ENCODE measurements around the gene FREM1.

The FREM1 gene

GRCh38 chr9:14813336-14814248 lies 96.6 kb downstream of the FREM1 start:
- DNase-seq (ENCODE audit: low read depth in 2 of 2): no peak

DNA sequence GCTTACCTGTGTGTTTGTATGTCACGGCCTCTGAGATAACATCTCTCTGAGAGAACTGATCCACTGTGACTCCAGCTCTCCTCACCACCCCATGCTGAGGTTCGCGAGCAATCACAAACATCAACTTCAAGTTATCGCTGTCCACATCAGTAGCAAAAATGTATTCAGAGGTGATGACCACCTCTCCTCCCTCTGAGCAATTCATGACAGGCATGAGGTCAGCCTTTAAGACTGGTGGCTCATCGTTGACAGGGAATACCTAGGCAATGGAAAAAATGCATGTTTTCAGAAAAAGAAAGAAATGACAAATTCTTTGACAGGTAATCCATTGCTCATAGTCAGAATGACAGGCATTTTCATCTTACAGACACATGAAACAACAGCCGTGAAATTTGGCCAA lies 97.4 kb downstream of the FREM1 start:
- DNase-seq (ENCODE audit: low read depth in 2 of 2): no peak

DNA sequence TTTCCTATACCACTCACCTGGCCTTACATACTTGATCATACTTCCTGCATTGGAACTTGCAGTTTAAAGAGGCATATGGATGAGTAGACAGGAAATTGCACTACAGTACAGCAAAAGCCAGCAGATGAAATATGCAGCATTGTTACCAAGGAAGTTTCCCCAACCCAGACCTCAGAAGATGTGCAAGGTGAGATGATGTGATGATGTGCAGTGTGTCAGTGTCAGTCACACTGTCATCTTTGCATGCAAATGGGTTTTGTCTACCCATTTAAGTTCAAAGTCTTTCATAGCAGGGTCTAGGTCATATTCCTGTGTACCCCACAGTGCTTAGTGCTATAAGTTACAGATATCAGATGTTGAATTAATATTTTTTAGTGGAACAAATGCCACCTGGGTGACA lies 98.4 kb downstream of the FREM1 start:
- no peak for DNase-seq (ENCODE audit: low read depth in 2 of 2)

- no peak for DNase-seq (ENCODE audit: low read depth in 2 of 2)
Measured at GRCh38 chr9:14806941-14807520, 103.2 kb downstream of the FREM1 start.

- DNase-seq (ENCODE audit: low read depth in 2 of 2): no peak
Measured at GRCh38 chr9:14799030-14799429, 111.2 kb downstream of the FREM1 start.

GRCh38 chr9:14797435-14797834 lies 112.8 kb downstream of the FREM1 start:
- DNase-seq (ENCODE audit: low read depth in 2 of 2): no peak

GRCh38 chr9:14793389-14793788 lies 116.8 kb downstream of the FREM1 start:
- no peak for DNase-seq (ENCODE audit: low read depth in 2 of 2)

- DNase-seq (ENCODE audit: low read depth in 2 of 2): no peak
Measured at GRCh38 chr9:14790628-14791027, 119.6 kb downstream of the FREM1 start.

DNA sequence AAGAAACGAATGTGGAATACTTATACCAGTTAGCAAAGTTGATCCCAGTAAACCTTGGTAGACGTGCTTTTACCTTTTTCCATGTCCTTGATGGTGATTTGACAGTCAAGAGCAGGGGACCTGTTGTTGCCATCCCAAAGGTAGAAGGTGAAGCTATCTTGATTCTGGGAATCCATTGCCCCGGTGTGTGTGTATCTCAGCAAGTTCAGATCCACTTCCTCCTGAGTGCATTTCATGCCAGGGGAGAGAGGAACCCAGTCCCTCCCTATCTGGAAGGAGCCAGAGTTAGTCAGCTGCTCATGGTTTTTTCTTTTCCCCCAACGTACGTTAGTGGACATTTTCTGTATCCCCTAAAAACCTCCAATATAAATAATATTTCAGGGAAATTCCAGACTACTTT lies 121.4 kb downstream of the FREM1 start:
- DNase-seq (ENCODE audit: low read depth in 2 of 2): no peak

GRCh38 chr9:14783358-14783757 lies 126.9 kb downstream of the FREM1 start:
- DNase-seq (ENCODE audit: low read depth in 2 of 2): no peak

- DNase-seq (ENCODE audit: low read depth in 2 of 2): no peak
Measured at GRCh38 chr9:14782286-14783051, 127.8 kb downstream of the FREM1 start.

DNA sequence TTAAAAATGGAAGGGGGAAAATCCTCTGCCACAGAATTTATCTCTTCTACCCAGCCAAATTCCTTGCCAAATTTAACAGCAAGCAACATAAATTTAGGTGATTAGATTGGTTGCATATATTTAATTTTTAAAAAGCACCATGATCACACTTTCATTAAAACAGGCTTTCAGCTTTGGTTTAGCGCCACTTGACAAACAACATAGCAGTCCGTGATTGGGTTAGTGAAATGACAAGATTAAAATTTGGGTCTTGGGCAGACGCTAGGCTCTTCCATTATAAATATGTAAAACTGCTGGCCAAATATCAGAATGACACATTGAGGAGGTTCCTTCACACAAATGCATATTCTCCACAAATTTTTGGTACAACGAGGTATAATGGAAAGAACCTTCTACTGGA lies 129.5 kb downstream of the FREM1 start:
- DNase-seq (ENCODE audit: low read depth in 2 of 2): no peak

DNA sequence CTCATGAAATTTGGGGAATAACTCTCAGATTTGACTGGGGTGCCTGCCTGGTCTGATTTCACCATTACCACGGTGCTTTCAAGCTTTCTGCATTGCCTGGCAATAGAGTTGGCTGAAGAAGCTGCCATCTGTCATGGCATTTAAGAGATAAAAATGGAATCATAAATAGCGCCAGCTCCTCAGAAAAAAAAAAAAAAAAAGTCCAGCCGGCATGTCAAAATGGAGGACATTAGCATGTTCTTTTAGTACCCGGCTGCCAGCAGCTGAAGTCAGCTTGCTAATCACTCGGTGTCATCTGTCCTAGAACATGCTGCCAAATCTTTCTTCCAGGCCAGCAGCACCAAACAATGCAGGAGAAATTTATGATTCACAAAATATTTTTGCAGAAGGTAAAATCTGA lies 130.0 kb downstream of the FREM1 start:
- DNase-seq (ENCODE audit: low read depth in 2 of 2): no peak

GRCh38 chr9:14779566-14780022 lies 130.6 kb downstream of the FREM1 start:
- DNase-seq (ENCODE audit: low read depth in 2 of 2): no peak

- DNase-seq (ENCODE audit: low read depth in 2 of 2): no peak
Measured at GRCh38 chr9:14778565-14778964, 131.7 kb downstream of the FREM1 start.

- DNase-seq (ENCODE audit: low read depth in 2 of 2): no peak
Measured at GRCh38 chr9:14775917-14776316, 134.3 kb downstream of the FREM1 start.

- DNase-seq (ENCODE audit: low read depth in 2 of 2): no peak
Measured at GRCh38 chr9:14770592-14770991, 139.6 kb downstream of the FREM1 start.

DNA sequence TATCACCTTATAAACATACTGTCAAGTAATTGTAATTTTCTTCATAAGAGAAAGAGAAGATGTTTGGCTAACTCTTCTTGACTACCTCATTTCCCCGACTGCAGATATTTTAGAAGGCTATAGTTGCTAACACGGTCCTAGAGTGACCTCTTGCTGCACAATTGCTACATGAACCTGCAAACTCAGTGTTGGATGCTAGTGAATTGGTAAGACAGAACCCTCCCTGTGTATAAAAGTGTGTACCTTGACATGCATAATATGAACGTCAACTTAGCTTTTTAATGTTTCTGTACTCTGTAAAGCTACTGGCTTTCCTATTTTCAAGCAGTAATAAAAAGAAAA lies 141.0 kb downstream of the FREM1 start:
- no peak for DNase-seq (ENCODE audit: low read depth in 2 of 2)

GRCh38 chr9:14768405-14769229 lies 141.6 kb downstream of the FREM1 start:
- DNase-seq (ENCODE audit: low read depth in 2 of 2): no peak

DNA sequence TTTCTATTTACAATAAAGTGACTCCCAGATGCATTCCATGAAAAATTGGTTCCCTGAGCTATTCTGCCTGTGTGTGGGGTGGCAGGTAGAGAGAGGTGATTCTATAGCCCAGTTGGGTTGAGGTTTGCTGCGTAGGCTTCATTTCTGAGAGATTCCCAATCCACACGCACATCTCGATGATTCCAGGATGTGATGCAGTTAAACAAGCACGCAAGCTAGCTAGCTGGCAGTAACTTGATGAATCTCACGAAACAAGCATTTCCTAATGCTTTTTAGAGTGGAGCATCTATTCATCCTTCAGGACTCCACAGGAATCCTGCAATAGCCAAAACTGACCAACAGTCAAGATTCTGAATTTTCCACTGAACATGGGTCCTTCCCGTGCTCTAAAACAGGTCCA lies 143.9 kb downstream of the FREM1 start:
- no peak for DNase-seq (ENCODE audit: low read depth in 2 of 2)

GRCh38 chr9:14761584-14761983 lies 148.6 kb downstream of the FREM1 start:
- no peak for DNase-seq (ENCODE audit: low read depth in 2 of 2)

- no peak for DNase-seq (ENCODE audit: low read depth in 2 of 2)
Measured at GRCh38 chr9:14760060-14760459, 150.2 kb downstream of the FREM1 start.

Measured in stimulated activated CD4-positive, alpha-beta T cell treated with anti-CD3 and anti-CD28 coated beads, Interleukin-1b, Interleukin-23, amount 100 ng/mL, for 4 hours (primary cell).